HepG2 (cell line): ENCODE results near the gene SRC. TPM values are rescaled to one million over a fixed set of nuclear protein-coding genes. Genes with fewer than 3 reads are reported as not detected.
A peak's percentile ranks its signal among the peaks of the same experiment; 100 is the strongest.

Experiments
- ATAC-seq: fragments of 200-7000 bp; cut with Tn5 transposase; 3 replicates; pipeline ENCODE4 v1.9.1; 2020; ENCODE audit warnings: mild to moderate bottlenecking, moderate library complexity
- BruUV-seq: library from RNA; stranded (reverse); fragments of 400-500 nt; replicated peaks from 2 replicates; lab custom pipeline; 2021; lab: Mats Ljungman, UMichigan
- CTCF ChIA-PET: fragments of 300-600 bp; formaldehyde crosslinking; extraction: SDS; loops from one replicate; lab custom pipeline; 2021; ENCODE audit warnings: low total read pairs, inconsistent platforms, low intra/inter-chr PET ratio; lab: Yijun Ruan, JAX
- POLR2A ChIA-PET: fragments of 350-600 bp; sonication (Branson Sonifier 250); formaldehyde crosslinking; loops from one replicate; lab custom pipeline; 2020; ENCODE audit warnings: antibody characterized with exemption, inconsistent platforms; lab: Yijun Ruan, JAX
- DNase-seq: peaks from one replicate; pipeline ENCODE4 v3.0.0-alpha.2; 2015; ENCODE audit warnings: low spot score
- FAIRE-seq: peaks from 3 replicates; lab custom pipeline; 2011; peaks lifted over from hg19 to GRCh38; lab: Jason Lieb, UNC
- H2AFZ ChIP-seq: one replicate; pipeline ENCODE4 v1.6.1; 2011; ENCODE audit warnings: low read length, inconsistent platforms
- H3K27ac ChIP-seq: fragments of 300-600 bp; 3 replicates; pipeline ENCODE4 v1.8.0; 2011; ENCODE audit warnings: mixed run types, mild to moderate bottlenecking, mixed read lengths, low read length, inconsistent platforms; ENCODE audit not compliant: insufficient read depth; ENCODE audit errors: extremely low read length
- H3K27me3 ChIP-seq, 2 experiments: fragments of 200-600 bp in 1 of 2; 2 replicates in 1 of 2; 3 replicates in 1 of 2; pipeline versions ENCODE4 v1.6.0 to v1.8.0; 2011; ENCODE audit warnings: low read length in 2 of 2, mild to moderate bottlenecking in 2 of 2, moderate library complexity in 2 of 2, inconsistent platforms in 1 of 2; ENCODE audit not compliant: insufficient read depth in 2 of 2, control insufficient read depth in 1 of 2
- H3K36me3 ChIP-seq, 2 experiments: fragments of 200-600 bp in 1 of 2; replicated peaks in 1 of 2; 2 replicates in 1 of 2; 3 replicates in 1 of 2; pipeline versions ENCODE4 v1.5.1 to v1.8.0; 2011; ENCODE audit warnings: low read length in 2 of 2, inconsistent platforms in 1 of 2; ENCODE audit not compliant: insufficient read depth in 2 of 2, control insufficient read depth in 1 of 2
- H3K4me1 ChIP-seq: 2 replicates; pipeline ENCODE4 v1.5.1; 2012; ENCODE audit warnings: low read length, inconsistent platforms; ENCODE audit not compliant: insufficient read depth
- H3K4me2 ChIP-seq: 2 replicates; pipeline ENCODE4 v1.6.0; 2011; ENCODE audit warnings: low read depth, low read length, inconsistent platforms
- H3K4me3 ChIP-seq, 3 experiments: fragments of 200-600 bp in 1 of 3; sonication (generic), shearing (Covaris generic) in 1 of 3; replicated peaks in 1 of 3; 2 replicates each; pipeline ENCODE4 v1.5.1; 2011 to 2016; ENCODE audit warnings: low read length in 3 of 3, inconsistent platforms in 2 of 3, low read depth in 2 of 3, mild to moderate bottlenecking in 2 of 3, control low read depth in 1 of 3, mixed read lengths in 1 of 3; ENCODE audit not compliant: insufficient read depth in 1 of 3
- H3K79me2 ChIP-seq: one replicate; pipeline ENCODE4 v1.6.1; 2011; ENCODE audit warnings: low read length, inconsistent platforms; ENCODE audit not compliant: insufficient read depth
- H3K9ac ChIP-seq: 2 replicates; pipeline ENCODE4 v1.6.0; 2011; ENCODE audit warnings: mild to moderate bottlenecking, low read depth, low read length, inconsistent platforms; ENCODE audit not compliant: insufficient read depth
- H3K9me3 ChIP-seq: 2 replicates; pipeline ENCODE4 v1.5.1; 2012; ENCODE audit warnings: mild to moderate bottlenecking, low read length
- H4K20me1 ChIP-seq: 2 replicates; pipeline ENCODE4 v1.6.0; 2011; ENCODE audit warnings: inconsistent platforms, mild to moderate bottlenecking, low read length, moderate library complexity; ENCODE audit not compliant: insufficient read depth
- CAMTA2 ChIP-seq: sonication (generic); formaldehyde crosslinking; IDR thresholded peaks from 2 replicates; pipeline ENCODE4 v1.4.0; 2020; ENCODE audit warnings: mild to moderate bottlenecking, missing genetic modification reagents, borderline replicate concordance
- CBX5 ChIP-seq: sonication (generic); formaldehyde crosslinking; IDR thresholded peaks from 2 replicates; pipeline ENCODE4 v1.4.0; 2020; ENCODE audit warnings: missing genetic modification reagents, borderline replicate concordance
- EEA1 ChIP-seq: sonication (generic); formaldehyde crosslinking; IDR thresholded peaks from 2 replicates; pipeline ENCODE4 v1.5.1; 2020; ENCODE audit warnings: mild to moderate bottlenecking, missing genetic modification reagents, borderline replicate concordance
- EHMT2 ChIP-seq: fragments of 200-600 bp; sonication (generic); IDR thresholded peaks from 2 replicates; pipeline ENCODE4 v1.7.0; 2017; ENCODE audit warnings: antibody characterized with exemption, low read depth, low read length, borderline replicate concordance
- FOXA1 ChIP-seq, 2 experiments: fragments of 450-650 bp in 1 of 2; sonication (generic) in 1 of 2; formaldehyde crosslinking in 1 of 2; IDR thresholded peaks; 2 replicates each; pipeline versions ENCODE4 v1.4.0 to v1.6.1; 2016 to 2020; ENCODE audit warnings: missing genetic modification reagents in 1 of 2
- JUN ChIP-seq: sonication (generic); formaldehyde crosslinking; IDR thresholded peaks from 2 replicates; pipeline ENCODE4 v1.4.0; 2020; ENCODE audit warnings: mild to moderate bottlenecking, missing genetic modification reagents
- KDM1A ChIP-seq: IDR thresholded peaks from 2 replicates; pipeline ENCODE4 v1.6.1; 2016; ENCODE audit warnings: missing compliant biosample characterization
- KDM6A ChIP-seq: IDR thresholded peaks from 2 replicates; pipeline ENCODE4 v1.6.1; 2016; ENCODE audit warnings: low read depth
- MYNN ChIP-seq: sonication (generic); formaldehyde crosslinking; IDR thresholded peaks from 2 replicates; pipeline ENCODE4 v1.4.0; 2020; ENCODE audit warnings: mild to moderate bottlenecking, low read depth, missing genetic modification reagents
- NR0B2 ChIP-seq: sonication (generic); formaldehyde crosslinking; IDR thresholded peaks from 2 replicates; pipeline ENCODE4 v1.4.0; 2020; ENCODE audit warnings: mild to moderate bottlenecking, missing genetic modification reagents
- RAD21 ChIP-seq: fragments of 450-650 bp; formaldehyde crosslinking; IDR thresholded peaks from 2 replicates; pipeline ENCODE4 v1.5.0; 2020; ENCODE audit warnings: mild to moderate bottlenecking
- RCOR2 ChIP-seq: IDR thresholded peaks from 2 replicates; pipeline ENCODE4 v1.6.1; 2016; ENCODE audit warnings: missing biosample characterization, missing genetic modification reagents
- U2AF1 ChIP-seq: fragments of 200-400 bp; formaldehyde crosslinking; optimal IDR thresholded peaks from 2 replicates; pipeline ENCODE3; 2017; ENCODE audit warnings: mild to moderate bottlenecking, low read depth, low read length
- ZFP82 ChIP-seq: sonication (generic); formaldehyde crosslinking; IDR thresholded peaks from 2 replicates; pipeline ENCODE4 v1.5.1; 2020; ENCODE audit warnings: mild to moderate bottlenecking, missing genetic modification reagents, borderline replicate concordance
- ZMYM3 ChIP-seq: sonication (generic); formaldehyde crosslinking; IDR thresholded peaks from 2 replicates; pipeline ENCODE4 v1.5.1; 2020; ENCODE audit warnings: mild to moderate bottlenecking, missing genetic modification reagents
- ZNF121 ChIP-seq: sonication (generic); formaldehyde crosslinking; IDR thresholded peaks from 2 replicates; pipeline ENCODE4 v1.5.0; 2020; ENCODE audit warnings: mild to moderate bottlenecking, missing genetic modification reagents
- ZNF251 ChIP-seq: sonication (generic); formaldehyde crosslinking; IDR thresholded peaks from 2 replicates; pipeline ENCODE4 v1.9.0; 2021; ENCODE audit warnings: mild to moderate bottlenecking, missing genetic modification reagents
- ZNF446 ChIP-seq: sonication (generic); formaldehyde crosslinking; IDR thresholded peaks from 2 replicates; pipeline ENCODE4 v1.5.0; 2020; ENCODE audit warnings: mild to moderate bottlenecking, missing genetic modification reagents
- ZNF572 ChIP-seq: sonication (generic); formaldehyde crosslinking; IDR thresholded peaks from 2 replicates; pipeline ENCODE4 v1.5.1; 2020; ENCODE audit warnings: mild to moderate bottlenecking, missing genetic modification reagents
- ZNF672 ChIP-seq: sonication (generic); formaldehyde crosslinking; IDR thresholded peaks from 2 replicates; pipeline ENCODE4 v1.8.1; 2022; ENCODE audit warnings: missing genetic modification reagents
- ZNF7 ChIP-seq: IDR thresholded peaks from 2 replicates; pipeline ENCODE4 v1.6.1; 2016; ENCODE audit warnings: missing biosample characterization, missing genetic modification reagents
- ZNF768 ChIP-seq: sonication (generic); formaldehyde crosslinking; IDR thresholded peaks from 2 replicates; pipeline ENCODE4 v1.4.0; 2020; ENCODE audit warnings: missing genetic modification reagents
- WGBS: methylation state at CpG from one replicate; pipeline ENCODE4 v1.1.6; 2017; ENCODE audit warnings: low lambda C conversion rate; 5-methylcytosine and 5-hydroxymethylcytosine counted together
- in situ Hi-C: cut with HindIII; loops from 2 replicates; pipeline ENCODE4 v1.10.0; 2017; ENCODE audit warnings: low pct_unique_long_range_greater_than_20kb; ENCODE audit not compliant: extremely low pct_ligation_motif_present
- intact Hi-C: fragments of 100-400 bp; cut with micrococcal nuclease; formaldehyde crosslinking; loops from one replicate; pipeline ENCODE4 v1.10.0; 2022; ENCODE audit not compliant: unreplicated experiment
- polyA plus RNA-seq, 8 experiments: library from polyadenylated mRNA; depleted of rRNA in 3 of 8; stranded (reverse) in 7 of 8; unstranded in 1 of 8; fragments of >200 nt; fragmentation: Illumina TruSeq in 4 of 8; extraction: Trizol in 4 of 8; gene quantifications; 2 replicates each; pipeline versions ENCODE4 v1.2.1 to v1.2.3, GENCODE V29; 2011 to 2016; ENCODE audit warnings: low read depth in 4 of 8, missing spikeins in 1 of 8, mixed read lengths in 1 of 8; ENCODE audit not compliant: insufficient read depth in 1 of 8
- total RNA-seq, 5 experiments: library from RNA; depleted of rRNA; stranded (reverse); fragments of >200 nt; fragmentation: Illumina TruSeq; extraction: Trizol; gene quantifications; 2 replicates each; pipeline ENCODE4 v1.2.3, GENCODE V29; 2016; ENCODE audit warnings: low read depth in 1 of 5
- TF ChIP-seq, protein P1 (sequence below): sonication (generic); formaldehyde crosslinking; IDR thresholded peaks from 2 replicates; pipeline ENCODE4 v1.5.1; 2020; ENCODE audit warnings: mild to moderate bottlenecking, moderate library complexity, missing genetic modification reagents

SRC gene
- total and polyA plus RNA-seq, 2 of the 13 experiments (the other 11 are each of a cell fraction or from before 2014, with no cell fraction given): 54.7 to 192 TPM

GRCh38 chr20:37331060-37331857 is 14.7 kb upstream of the SRC start:
- POLR2A ChIA-PET: interaction anchor here (0.6 to 4.0 kb wide), 17 partner anchors 10 to 60 kb away, joined by 3 to 59 read pairs (median 3); partner anchors contain the start of genes MANBAL and SRC
- Histone ChIP-seq H3K4me2 (peak overlapping the region; percentile 85), H3K36me3 (no peaks in the 10 kb centered on the region), H3K9ac (peak overlapping the region; percentile 62; the same call in 1 of the 2 replicates), H3K27ac (no peak overlapping the region), H3K9me3 (no peaks in the 10 kb centered on the region), H4K20me1 (no peaks in the 10 kb centered on the region), H3K79me2 (no peaks in the 10 kb centered on the region), H3K4me3 (peak overlapping the region in 2 of 3 experiments; percentile 48 to 71; a peak in 2 of 6 replicates), H3K27me3 (no peaks in the 10 kb centered on the region), H2AFZ (no peak overlapping the region), H3K4me1 (peaks cover 79% of the 10 kb centered on the region)
- CTCF ChIA-PET: interaction anchor here (1.6 kb wide), 1 partner anchor 53 kb away, joined by 7 read pairs; no protein-coding TSS in a partner anchor
- ATAC-seq (no peak), DNase-seq (no peak), FAIRE-seq (no peak)
- in situ Hi-C loops (no loop called here), intact Hi-C loops (no loop called here)
- BruUV-seq: no TSS peak
- TF ChIP-seq U2AF1: peak; percentile 55
- TF ChIP-seq ZNF251 (CRISPR knock-in tag): 0 out of 2 replicates have a peak, but pooled peaks have one; percentile 29
- TF ChIP-seq, protein P1, sequence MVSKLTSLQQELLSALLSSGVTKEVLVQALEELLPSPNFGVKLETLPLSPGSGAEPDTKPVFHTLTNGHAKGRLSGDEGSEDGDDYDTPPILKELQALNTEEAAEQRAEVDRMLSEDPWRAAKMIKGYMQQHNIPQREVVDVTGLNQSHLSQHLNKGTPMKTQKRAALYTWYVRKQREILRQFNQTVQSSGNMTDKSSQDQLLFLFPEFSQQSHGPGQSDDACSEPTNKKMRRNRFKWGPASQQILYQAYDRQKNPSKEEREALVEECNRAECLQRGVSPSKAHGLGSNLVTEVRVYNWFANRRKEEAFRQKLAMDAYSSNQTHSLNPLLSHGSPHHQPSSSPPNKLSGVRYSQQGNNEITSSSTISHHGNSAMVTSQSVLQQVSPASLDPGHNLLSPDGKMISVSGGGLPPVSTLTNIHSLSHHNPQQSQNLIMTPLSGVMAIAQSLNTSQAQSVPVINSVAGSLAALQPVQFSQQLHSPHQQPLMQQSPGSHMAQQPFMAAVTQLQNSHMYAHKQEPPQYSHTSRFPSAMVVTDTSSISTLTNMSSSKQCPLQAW (CRISPR knock-in tag): peak; percentile 17; the same call in 1 of the 2 replicates
- peak; percentile 86 for TF ChIP-seq ZNF121 (CRISPR knock-in tag)
- TF ChIP-seq JUN (CRISPR knock-in tag): 0 out of 2 replicates have a peak, but pooled peaks have one; percentile 32
- no peak for TF ChIP-seq CBX5
- TF ChIP-seq FOXA1 (IDR thresholded peaks at IDR 0.05): no peak
- no peak for TF ChIP-seq FOXA1 (CRISPR knock-in tag; IDR thresholded peaks at IDR 0.05)
- no peak for TF ChIP-seq RAD21
- peak; percentile 92 for TF ChIP-seq ZMYM3 (CRISPR knock-in tag)
- TF ChIP-seq ZNF768 (CRISPR knock-in tag): peak; percentile 99
- no peak for TF ChIP-seq EEA1 (CRISPR knock-in tag)
- peak; percentile 28; the same call in 1 of the 2 replicates for TF ChIP-seq ZNF572 (CRISPR knock-in tag)
- 0 out of 2 replicates have a peak, but pooled peaks have one; percentile 6 for TF ChIP-seq KDM6A (CRISPR knock-in tag)
- 0 out of 2 replicates have a peak, but pooled peaks have one; percentile 11 for TF ChIP-seq ZNF446 (CRISPR knock-in tag)
- TF ChIP-seq EHMT2: 0 out of 2 replicates have a peak, but pooled peaks have one; percentile 9
- TF ChIP-seq CAMTA2: 0 out of 2 replicates have a peak, but pooled peaks have one; percentile 66
- TF ChIP-seq KDM1A (CRISPR knock-in tag): peak; percentile 70; the same call in 1 of the 2 replicates
- no peak for TF ChIP-seq MYNN (CRISPR knock-in tag)
- TF ChIP-seq ZNF7 (CRISPR knock-in tag): 0 out of 2 replicates have a peak, but pooled peaks have one; percentile 15
- TF ChIP-seq RCOR2 (CRISPR knock-in tag): peak; percentile 58; the same call in 1 of the 2 replicates
- TF ChIP-seq NR0B2 (CRISPR knock-in tag): 0 out of 2 replicates have a peak, but pooled peaks have one; percentile 49
- TF ChIP-seq ZNF672 (CRISPR knock-in tag): no peak
- 0 out of 2 replicates have a peak, but pooled peaks have one; percentile 9 for TF ChIP-seq ZFP82 (CRISPR knock-in tag)
- 45% methylated on average over 11 of the region's 11 CpGs for WGBS
